ENCODE data around the gene RFTN1. TPM values are rescaled to one million over a fixed set of nuclear protein-coding genes. Genes with fewer than 3 reads are reported as not detected.

Gene RFTN1
- total and polyA plus RNA-seq, 2 donors (not counting 3 experiments of a cell fraction or from before 2014, with no cell fraction given) = 40.3 to 43.3 TPM

DNA sequence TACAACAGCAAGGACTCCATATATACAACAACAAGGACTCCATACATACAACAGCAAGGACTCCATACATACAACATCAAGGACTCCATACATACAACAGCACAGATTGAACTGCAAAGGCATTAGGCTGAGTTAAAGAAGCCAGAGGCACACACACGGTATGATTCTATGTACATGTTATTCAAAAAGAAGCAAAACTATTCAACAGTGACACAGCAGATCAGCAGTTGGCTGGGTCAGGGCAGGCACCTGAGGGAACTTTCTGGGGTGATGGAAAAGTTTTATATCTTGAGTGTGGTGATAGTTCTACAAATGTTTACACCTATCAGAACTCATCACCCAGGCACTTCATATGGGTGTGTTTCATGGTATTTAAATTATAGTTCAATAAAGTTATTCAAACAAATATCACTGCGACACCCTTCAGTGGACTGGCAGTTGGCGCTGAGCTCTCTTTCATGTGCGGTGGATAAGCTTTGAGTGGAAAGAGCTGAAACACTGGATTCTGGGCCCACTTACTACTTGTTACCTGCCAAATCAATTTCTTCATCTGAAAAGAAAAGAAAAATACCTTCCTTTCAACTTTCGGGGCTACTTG, 28.0 kb downstream of the RFTN1 start:
- H4K20me1 ChIP-seq (replicated peaks; ENCODE audit: control insufficient read depth, extremely low read depth, insufficient read depth, low read length) = no peaks in the 10 kb centered on the region
- intact Hi-C loops (cut with micrococcal nuclease) (no loop called here), dilution Hi-C loops (cut with MboI; ENCODE audit: extremely low pct_ligation_motif_present, low sequenced_read_pairs) (no loop called here)
- H3K9me3 ChIP-seq (replicated peaks; ENCODE audit: control insufficient read depth, insufficient read depth, low read length) = no peaks in the 10 kb centered on the region
- CTCF ChIA-PET = interaction anchor here (0.9 to 3.6 kb wide), 4 partner anchors 16 to 195 kb away, joined by 4 to 14 read pairs (median 8); partner anchors contain the start of gene RFTN1
- H3K4me1 ChIP-seq (ENCODE audit: control insufficient read depth, extremely low read depth, insufficient read depth, low read length) = peaks cover 52% of the 10 kb centered on the region
- peak overlapping the region; percentile 87 for H3K27ac ChIP-seq (ENCODE audit: insufficient read depth, low read depth, low read length)
- DNase-seq (ENCODE audit: low read depth, low spot score) (no peak), FAIRE-seq (no peak)
- TF ChIP-seq EZH2 (IDR thresholded peaks at IDR 0.05; ENCODE audit: borderline replicate concordance, low read depth, low read length, severe bottlenecking) = no peak
- no peak for TF ChIP-seq FOS (IDR thresholded peaks at IDR 0.05; ENCODE audit: borderline replicate concordance, insufficient read depth, low read length)
- no peak for TF ChIP-seq POLR2A (IDR thresholded peaks at IDR 0.05; ENCODE audit: low read depth, low read length)
- TF ChIP-seq, protein P1, sequence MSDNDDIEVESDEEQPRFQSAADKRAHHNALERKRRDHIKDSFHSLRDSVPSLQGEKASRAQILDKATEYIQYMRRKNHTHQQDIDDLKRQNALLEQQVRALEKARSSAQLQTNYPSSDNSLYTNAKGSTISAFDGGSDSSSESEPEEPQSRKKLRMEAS (IDR thresholded peaks at IDR 0.05; ENCODE audit: insufficient read depth, insufficient read length) = no peak
- TF ChIP-seq JUN (IDR thresholded peaks at IDR 0.05; ENCODE audit: borderline replicate concordance, insufficient read depth, insufficient read length, low read depth) = no peak
- TF ChIP-seq, protein P2, sequence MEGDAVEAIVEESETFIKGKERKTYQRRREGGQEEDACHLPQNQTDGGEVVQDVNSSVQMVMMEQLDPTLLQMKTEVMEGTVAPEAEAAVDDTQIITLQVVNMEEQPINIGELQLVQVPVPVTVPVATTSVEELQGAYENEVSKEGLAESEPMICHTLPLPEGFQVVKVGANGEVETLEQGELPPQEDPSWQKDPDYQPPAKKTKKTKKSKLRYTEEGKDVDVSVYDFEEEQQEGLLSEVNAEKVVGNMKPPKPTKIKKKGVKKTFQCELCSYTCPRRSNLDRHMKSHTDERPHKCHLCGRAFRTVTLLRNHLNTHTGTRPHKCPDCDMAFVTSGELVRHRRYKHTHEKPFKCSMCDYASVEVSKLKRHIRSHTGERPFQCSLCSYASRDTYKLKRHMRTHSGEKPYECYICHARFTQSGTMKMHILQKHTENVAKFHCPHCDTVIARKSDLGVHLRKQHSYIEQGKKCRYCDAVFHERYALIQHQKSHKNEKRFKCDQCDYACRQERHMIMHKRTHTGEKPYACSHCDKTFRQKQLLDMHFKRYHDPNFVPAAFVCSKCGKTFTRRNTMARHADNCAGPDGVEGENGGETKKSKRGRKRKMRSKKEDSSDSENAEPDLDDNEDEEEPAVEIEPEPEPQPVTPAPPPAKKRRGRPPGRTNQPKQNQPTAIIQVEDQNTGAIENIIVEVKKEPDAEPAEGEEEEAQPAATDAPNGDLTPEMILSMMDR (IDR thresholded peaks at IDR 0.05; ENCODE audit: extremely low read depth in 1 of 2, insufficient read depth in 1 of 2, low read depth in 1 of 2, low read length in 2 of 2) = no peak
- no peak for TF ChIP-seq MYC (IDR thresholded peaks at IDR 0.05; ENCODE audit: low read depth, low read length)
- no peak for TF ChIP-seq POLR2AphosphoS5 (IDR thresholded peaks at IDR 0.05; ENCODE audit: insufficient read depth, low read depth, low read length)
- no peak for TF ChIP-seq GATA2 (IDR thresholded peaks at IDR 0.05; ENCODE audit: insufficient read depth, insufficient read length, low read depth, low read length)
- no peak overlapping the region for H3K4me3 ChIP-seq (replicated peaks in 1 of 3; ENCODE audit: insufficient read depth in 1 of 3, low read depth in 1 of 3, low read length in 3 of 3)
- H3K9ac ChIP-seq (replicated peaks; ENCODE audit: extremely low read depth, insufficient read depth, low read length) = no peak overlapping the region
- H3K9me1 ChIP-seq (replicated peaks; ENCODE audit: control insufficient read depth, extremely low read depth, insufficient read depth, low read length) = no peaks in the 10 kb centered on the region
- peaks cover 13% of the 10 kb centered on the region for H3K79me2 ChIP-seq (ENCODE audit: control insufficient read depth, insufficient read depth, low read length)
- no peak overlapping the region for H2AFZ ChIP-seq (ENCODE audit: low read depth, low read length)
- peak overlapping the region; percentile 47 for H3K4me2 ChIP-seq (ENCODE audit: insufficient read depth, low read length)
- peaks cover 0 to 3% of the 10 kb centered on the region in 2 experiments for H3K36me3 ChIP-seq (ENCODE audit: control insufficient read depth in 2 of 2, extremely low read depth in 1 of 2, insufficient read depth in 2 of 2, low read length in 2 of 2)
- no TSS peak for BruUV-seq (replicated peaks)
- POLR2A ChIA-PET = no interaction called here
- H3K27me3 ChIP-seq (ENCODE audit: control insufficient read depth in 2 of 2, insufficient read depth in 2 of 2, low read length in 2 of 2) = no peaks in the 10 kb centered on the region
